LNCAP (cell line): ENCODE data around the gene RTEL1.

Source experiments
- TF ChIP-seq, protein P1 (sequence below): fragments of 450-650 bp; IDR thresholded peaks from 2 replicates; pipeline ENCODE4 v1.5.1; 2017; ENCODE audit warnings: mild to moderate bottlenecking

RTEL1 gene

GRCh38 chr20:63633732-63634131 is 24.4 kb upstream of the RTEL1 start:
- TF ChIP-seq, protein P1, sequence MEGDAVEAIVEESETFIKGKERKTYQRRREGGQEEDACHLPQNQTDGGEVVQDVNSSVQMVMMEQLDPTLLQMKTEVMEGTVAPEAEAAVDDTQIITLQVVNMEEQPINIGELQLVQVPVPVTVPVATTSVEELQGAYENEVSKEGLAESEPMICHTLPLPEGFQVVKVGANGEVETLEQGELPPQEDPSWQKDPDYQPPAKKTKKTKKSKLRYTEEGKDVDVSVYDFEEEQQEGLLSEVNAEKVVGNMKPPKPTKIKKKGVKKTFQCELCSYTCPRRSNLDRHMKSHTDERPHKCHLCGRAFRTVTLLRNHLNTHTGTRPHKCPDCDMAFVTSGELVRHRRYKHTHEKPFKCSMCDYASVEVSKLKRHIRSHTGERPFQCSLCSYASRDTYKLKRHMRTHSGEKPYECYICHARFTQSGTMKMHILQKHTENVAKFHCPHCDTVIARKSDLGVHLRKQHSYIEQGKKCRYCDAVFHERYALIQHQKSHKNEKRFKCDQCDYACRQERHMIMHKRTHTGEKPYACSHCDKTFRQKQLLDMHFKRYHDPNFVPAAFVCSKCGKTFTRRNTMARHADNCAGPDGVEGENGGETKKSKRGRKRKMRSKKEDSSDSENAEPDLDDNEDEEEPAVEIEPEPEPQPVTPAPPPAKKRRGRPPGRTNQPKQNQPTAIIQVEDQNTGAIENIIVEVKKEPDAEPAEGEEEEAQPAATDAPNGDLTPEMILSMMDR = no peak

DNA sequence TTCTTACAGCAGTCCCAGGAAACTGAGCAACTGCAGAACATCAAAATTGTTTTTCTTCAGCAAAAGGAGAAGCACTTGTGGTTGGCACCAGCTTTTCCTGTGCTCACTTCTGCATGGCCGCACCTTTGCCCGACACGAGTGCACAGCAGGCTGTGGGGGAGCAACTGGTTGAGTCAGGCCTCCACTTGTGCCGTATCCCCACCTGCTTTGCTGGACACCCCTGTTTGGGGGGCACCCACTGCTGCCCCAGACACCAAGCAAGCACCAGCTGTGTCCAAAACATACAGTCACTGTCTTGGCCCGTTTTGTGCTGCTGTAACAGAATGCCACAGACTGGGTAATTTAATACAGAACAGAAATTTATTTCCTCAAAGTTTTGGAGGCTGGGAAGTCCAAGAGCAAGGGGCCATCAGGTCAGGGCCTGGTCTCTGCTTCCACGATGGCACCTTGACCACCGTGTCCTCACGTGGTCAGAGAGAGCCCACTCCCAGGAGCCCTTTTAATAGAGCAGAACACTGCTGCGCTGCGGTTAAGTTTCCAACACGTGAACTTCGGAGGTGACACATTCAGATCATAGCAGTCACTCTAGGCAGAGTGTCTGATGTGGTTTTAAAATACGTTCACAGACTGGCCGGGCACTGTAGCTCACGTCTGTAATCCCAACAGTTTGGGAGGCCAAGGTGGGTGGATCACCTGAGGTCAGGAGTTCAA is 22.5 kb upstream of the RTEL1 start:
- TF ChIP-seq, protein P1 = no peak

DNA sequence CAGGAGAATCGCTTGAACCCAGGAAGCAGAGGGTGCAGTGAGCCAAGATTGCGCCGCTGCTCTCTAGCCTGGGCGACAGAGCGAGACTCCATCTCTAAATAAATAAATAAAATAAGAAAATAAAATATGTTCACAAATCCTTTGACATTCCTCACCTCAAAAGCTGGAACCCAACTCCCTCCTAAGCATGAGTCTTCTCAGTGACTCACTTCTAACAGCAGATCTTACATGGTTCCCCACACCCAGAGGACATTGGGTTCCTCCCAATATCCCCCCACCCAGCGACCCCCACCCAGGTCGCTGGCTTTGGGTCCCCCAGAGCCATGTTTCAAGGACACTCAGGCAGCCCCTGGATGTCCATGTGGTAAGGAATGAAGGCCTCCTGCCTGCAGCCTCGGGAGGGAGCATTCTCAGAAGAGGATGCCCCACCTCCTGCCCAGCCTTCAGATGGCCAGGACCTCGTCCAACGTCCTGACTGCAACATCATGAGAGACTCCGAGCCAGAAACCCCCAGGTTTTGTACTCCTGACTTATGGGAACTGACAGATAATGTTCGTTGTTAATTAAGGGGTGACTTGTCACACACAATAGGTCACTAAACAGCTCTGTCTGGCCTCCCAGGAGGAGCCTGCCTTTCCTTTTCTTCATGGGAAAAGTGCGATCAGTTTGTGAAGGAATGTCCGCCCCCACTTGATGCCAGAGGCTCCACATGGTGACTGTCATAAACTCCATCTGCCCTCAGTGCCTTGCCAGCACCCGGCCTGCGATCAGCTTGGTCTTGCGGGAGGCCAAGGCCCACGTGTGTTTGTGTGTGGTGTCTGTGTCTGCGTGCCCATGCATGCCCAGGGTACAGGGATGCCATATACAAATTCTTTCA is 21.1 kb upstream of the RTEL1 start:
- TF ChIP-seq, protein P1 = no peak

DNA sequence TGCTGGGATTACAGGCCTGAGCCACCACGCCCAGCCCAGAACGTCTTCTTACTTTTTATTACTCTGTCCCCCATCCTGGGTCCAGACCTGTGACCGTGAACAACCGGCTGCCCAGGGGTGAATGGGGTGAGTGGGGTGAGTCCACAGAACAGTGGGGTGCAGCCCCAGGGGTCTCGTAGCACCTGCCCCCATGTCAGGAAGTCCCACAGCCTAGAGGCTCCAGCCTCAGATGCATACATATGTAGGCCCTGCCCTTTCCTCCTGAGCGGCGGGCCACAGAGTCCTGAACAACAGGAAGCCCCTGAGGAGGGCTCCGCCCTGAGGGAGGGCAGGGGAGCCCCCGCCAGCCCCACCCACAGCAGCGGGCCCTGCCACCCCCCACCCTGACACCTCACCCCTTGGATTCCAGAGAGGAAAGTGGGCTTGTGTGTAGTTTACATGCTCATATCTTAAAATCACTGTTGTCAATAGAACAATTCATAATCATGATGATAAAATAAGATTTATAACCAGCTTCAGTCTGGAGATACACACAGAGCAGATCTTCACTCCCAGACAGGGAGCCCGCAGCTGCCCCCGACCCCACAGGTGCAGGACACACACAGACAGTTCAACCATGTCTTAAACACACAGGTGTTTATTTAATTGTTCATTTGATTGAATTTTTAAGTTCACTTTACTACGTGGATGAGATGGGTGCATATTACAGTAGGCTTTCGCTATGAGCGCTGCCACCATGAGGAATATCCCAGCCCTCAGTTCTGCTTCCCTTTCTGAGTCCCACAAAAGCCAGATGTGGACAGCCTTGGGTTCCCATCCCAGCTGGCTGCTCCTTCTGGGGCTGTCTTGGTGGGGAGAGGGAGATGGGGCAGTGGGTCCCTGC is 18.8 kb upstream of the RTEL1 start:
- TF ChIP-seq, protein P1 = no peak

DNA sequence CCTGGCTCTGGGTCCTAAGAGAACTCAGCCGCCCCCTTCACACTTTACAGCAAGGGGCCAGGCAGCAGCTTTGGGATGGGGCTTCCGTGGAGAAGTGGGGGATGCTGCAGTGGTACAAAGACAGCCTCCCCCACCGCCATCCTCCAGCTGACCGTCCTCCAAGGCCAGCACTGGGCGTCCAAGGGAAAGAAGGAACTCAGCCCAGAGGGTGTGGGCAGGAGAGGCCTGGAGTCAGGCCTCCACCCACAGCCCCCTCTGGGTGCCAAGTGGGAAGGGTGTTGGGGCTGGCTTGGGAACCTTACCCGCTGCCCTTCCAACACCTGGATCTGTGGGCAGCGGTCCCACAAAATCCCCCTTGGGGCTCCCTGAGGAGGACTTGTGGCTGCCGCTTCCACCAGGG is 18.0 kb upstream of the RTEL1 start:
- TF ChIP-seq, protein P1 = no peak

- TF ChIP-seq, protein P1 = no peak
Observed at GRCh38 chr20:63641146-63641791, 16.8 kb upstream of the RTEL1 start.
